Suppressor macrophage (primary cell): ENCODE data around the gene OR2D2.
A peak's percentile ranks its signal among the peaks of the same experiment; 100 is the strongest.
"Not testable (repeated sequence)": the region's sequence is repeated elsewhere in the genome, so short reads cannot be mapped to it uniquely, and the experiment has no call there.

Source experiments
- DNase-seq, 4 experiments: peaks; one replicate each; pipeline ENCODE4 v3.0.0-alpha.2; 2020 to 2022

The OR2D2 gene

GRCh38 chr11:6876914-6877313 is 15.4 kb downstream of the OR2D2 start:
- DNase-seq = no peak

- no peak for DNase-seq
Observed at GRCh38 chr11:6876325-6876724, 16.0 kb downstream of the OR2D2 start, which contains the start of gene OR10A4. Gene OR10A4, plus strand, starts transcription at chr11:6876625. Its CDS starts 23 bp downstream, at chr11:6876648.

GRCh38 chr11:6875761-6876160 is 16.5 kb downstream of the OR2D2 start:
- DNase-seq = no peak

GRCh38 chr11:6871278-6871677 is 21.0 kb downstream of the OR2D2 start:
- DNase-seq = no peak

- peak; percentile 1 to 63 (median 34) for DNase-seq
Observed at GRCh38 chr11:6864438-6864837, 27.9 kb downstream of the OR2D2 start.

GRCh38 chr11:6862961-6863360 is 29.3 kb downstream of the OR2D2 start, which contains the start of gene OR10A2:
Gene OR10A2, plus strand, starts transcription at chr11:6863057. Its CDS starts 6,698 bp downstream, at chr11:6869755.
- DNase-seq = peak in 1 of 4 experiments; percentile 2

GRCh38 chr11:6856871-6857270 is 35.4 kb downstream of the OR2D2 start:
- DNase-seq = no peak

- DNase-seq = peak in 1 of 4 experiments; percentile 4
Observed at GRCh38 chr11:6855971-6856541, 36.2 kb downstream of the OR2D2 start.

GRCh38 chr11:6854801-6855200 is 37.5 kb downstream of the OR2D2 start:
- not testable (repeated sequence) for DNase-seq

GRCh38 chr11:6850526-6850925 is 41.8 kb downstream of the OR2D2 start:
- DNase-seq = peak in 3 of 4 experiments; percentile 4 to 20 (median 16)

GRCh38 chr11:6845383-6845782 is 46.9 kb downstream of the OR2D2 start, which contains the start of gene OR10A5:
Gene OR10A5, plus strand, starts transcription at chr11:6845683. Its CDS starts 0 bp downstream, at chr11:6845683.
- no peak for DNase-seq

- no peak for DNase-seq
Observed at GRCh38 chr11:6844356-6844755, 47.9 kb downstream of the OR2D2 start.

GRCh38 chr11:6843670-6844069 is 48.6 kb downstream of the OR2D2 start:
- no peak for DNase-seq

- DNase-seq = no peak
Observed at GRCh38 chr11:6841694-6842093, 50.6 kb downstream of the OR2D2 start.
